GM18867 (cell line): ENCODE results near the gene STIL.
"Not testable (repeated sequence)": the region's sequence is repeated elsewhere in the genome, so short reads cannot be mapped to it uniquely, and the experiment has no call there.

ENCODE experiments used
- ATAC-seq: cut with Tn5 transposase; IDR thresholded peaks from one replicate; pipeline ENCODE4 v1.9.1; 2021; ENCODE audit warnings: mild to moderate bottlenecking, moderate library complexity; ENCODE audit not compliant: unreplicated experiment

STIL gene

DNA sequence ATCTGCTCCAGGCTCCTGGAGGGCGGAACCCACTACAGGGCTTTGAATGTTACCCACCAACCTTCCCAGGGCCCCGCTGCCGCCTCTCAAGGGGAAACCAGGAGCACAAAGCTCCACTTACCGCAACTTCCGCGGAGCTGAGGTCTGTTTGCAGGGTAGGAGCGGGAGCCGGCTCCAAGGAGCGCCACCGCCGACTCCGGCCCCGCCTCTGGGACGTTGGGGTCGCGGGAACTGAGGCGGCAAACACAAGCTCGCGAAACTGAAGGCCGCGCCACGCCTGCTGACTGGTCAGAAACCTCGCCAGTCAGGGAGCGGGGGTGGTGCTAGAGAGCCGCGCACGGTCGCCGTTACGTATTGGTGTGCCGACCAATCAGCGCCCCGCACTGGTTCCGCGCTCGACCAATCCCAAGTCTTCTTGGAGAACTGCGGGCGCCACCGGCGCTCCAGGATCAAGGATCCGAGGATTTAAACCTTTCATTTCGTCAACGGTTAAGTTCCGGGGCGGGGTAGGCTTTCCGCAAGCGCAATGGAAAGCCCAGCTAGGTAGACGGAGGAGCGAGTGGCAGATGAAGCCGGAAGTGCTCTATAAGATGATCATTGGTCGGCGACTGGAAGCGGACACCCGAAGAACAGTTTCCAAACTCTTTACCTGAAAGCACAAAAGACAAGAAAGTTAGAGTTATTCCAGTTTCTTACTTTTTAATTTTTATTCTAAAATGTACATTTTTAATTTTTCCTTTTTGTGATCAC is at the start of gene STIL:
STIL (minus strand) TSS at position 233 of the 750 bp plus-strand sequence. CDS start 3,828 bp downstream, outside the sequence.
- peak; percentile 96 for ATAC-seq

DNA sequence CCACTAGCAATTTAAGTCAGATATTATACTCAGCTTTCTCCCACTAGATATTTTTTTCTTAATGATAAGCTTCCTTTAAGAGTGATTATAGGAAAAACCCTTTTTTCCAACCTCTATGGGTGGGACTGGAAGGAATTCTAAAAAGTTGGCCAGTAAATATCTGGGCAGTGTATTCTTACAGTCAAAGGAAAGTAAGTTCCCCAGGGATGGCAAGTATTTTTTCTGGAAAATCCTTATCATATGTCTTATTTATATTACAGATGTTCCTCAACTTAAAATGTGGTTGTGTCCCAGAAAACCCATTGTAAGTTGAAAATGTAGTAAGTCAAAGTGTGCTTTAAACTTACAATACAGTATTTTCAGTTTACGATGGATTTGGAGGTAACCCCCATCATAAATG is 48.9 kb upstream of the STIL start:
- no peak for ATAC-seq

DNA sequence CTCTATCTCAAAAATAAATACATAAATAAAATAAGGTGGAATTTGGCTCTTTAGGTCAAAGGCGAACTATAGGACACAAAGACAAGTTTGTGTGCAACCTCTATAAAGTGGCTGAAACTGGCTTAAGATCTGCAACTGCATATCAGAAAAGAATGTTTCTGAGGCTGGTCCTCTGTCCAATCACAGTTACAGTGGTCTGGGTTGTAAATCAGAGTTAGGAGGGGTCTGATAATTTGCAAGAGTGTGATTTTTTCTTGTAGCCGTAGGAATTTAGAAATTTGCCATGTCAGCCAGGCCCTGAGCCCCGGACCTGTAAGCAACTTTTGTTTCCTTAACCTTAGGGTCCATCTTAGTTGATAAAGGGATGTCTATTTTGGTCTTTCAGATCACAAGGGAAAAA is 47.4 kb upstream of the STIL start:
- no peak for ATAC-seq

DNA sequence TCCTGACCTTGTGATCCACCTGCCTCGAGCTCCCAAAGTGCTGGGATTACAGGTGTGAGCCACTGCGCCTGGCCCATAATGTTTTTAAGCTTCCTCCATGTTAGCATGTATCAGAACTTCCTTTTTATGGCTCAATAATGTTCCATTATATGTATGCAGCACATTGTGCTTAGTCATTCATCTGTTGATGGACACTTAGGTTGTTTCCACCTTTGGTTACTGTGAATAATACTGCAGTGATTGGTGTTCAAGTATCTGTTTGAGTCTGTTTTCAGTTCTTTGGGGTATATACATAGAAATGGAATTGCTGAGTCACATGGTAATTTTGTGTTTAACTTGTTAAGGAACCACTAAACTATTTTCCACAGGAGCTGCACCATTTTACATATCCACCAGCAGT is 37.4 kb upstream of the STIL start:
- peak; percentile 84 for ATAC-seq

DNA sequence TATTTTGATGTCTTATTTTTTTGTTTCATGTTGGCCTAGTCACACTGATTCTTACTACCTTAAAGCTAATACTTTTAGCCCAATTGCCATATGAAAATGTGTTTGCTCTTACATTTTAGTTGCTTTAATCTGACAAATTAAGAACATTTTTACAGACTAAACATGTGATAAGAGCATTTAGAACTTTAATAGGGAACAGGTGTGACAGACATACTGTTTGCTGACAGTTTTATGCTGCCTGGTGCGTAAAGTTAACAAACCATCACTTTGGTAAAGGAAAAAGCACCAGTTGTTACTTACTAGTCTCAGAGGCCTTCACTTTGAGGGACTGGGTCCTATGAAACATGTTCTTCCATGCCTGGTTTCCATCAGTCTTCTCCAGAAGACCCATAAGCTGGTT is 34.3 kb upstream of the STIL start:
- no peak for ATAC-seq

DNA sequence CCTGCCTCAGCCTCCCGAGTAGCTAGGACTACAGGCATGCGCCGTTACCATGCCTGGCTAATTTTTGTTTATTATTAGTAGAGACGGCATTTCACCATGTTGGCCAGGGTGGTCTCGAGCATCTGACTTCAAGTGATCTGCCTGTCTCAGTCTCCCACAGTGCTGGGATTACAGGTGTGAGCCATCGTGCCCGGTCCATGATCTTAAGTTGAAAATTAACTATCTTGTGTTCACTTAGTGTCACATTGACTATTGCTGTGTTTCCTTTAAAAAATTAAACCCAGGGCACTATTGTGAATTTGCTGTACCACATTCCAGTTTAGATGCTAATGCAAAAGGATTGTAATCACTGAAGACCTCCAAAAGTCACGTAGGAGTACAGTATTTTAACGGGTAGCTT is 33.8 kb upstream of the STIL start:
- no peak for ATAC-seq

DNA sequence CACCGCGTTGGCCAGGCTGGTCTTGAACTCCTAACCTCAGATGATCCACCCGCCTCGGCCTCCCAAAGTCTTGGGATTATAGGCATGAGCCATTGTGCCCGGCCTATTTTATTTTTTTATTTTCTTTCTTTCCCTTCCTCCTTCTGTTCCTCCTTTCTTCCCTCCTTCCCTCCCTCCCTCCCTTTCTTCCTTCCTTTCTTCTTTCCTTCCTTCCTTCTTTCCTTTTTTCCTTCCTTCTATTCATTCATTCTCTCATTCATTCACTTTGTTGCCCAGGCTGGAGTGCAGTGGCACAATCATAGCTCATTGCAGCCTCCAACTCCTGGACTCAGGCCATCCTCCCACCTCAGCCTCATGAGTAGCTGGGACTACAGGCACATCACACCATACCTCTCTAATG is 33.0 kb upstream of the STIL start:
- ATAC-seq = not testable (repeated sequence)

DNA sequence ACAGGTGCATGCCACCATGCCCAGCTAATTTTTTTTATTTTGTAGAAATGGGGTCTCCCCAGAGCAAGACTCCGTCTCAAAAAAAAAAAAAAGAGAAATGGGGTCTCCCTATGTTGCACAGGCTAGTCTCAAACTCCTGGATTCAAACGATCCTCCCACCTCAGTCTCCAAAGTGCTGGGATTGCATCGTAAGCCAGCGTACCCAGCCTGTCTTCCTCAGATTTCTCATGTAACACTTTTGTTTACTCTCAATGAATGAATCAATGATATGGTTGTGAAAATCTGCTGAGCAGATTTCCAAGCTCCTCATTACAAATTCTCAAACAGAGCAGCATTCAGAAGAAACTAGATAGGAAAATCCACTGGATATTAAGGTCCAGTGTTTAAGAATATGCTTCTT is 26.3 kb upstream of the STIL start:
- no peak for ATAC-seq

DNA sequence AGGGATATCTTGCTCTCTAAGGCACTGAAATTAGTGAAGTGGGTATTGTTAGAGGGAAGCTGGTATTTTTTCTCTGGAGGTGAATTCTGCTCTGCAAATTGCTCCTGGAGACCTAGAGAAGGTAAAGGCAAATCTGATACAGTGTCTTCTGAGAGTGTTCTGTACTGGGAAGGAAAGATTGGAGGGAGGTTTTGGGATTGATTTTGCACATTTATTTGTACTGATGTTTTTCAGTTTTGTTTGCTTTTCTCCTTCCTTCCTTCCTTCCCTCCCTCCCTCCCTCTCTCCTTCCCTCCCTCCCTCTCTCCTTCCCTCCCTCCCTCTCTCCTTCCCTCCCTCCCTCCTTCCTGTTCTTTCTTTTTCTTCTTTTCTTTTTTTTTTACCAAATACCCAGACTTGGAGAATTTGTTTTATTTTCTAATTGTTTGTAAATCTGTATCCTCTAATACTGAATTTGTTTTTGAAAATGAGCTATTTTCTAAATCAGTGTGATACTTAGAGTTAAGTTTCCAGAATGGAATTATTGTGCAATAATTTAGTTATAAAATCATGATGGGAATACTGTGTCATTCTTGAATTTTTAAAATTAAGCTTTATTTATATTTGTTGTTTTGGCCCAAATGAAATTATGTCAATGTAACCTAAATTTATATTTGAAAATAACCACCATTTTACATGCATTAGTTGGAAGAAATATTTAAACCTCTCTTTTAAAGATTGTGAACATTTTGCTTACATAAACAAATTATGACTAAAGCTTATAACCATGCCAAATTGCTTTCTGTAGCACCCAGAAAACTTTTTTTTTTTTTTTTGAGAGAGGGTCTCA is 24.5 kb upstream of the STIL start:
- ATAC-seq = no peak

DNA sequence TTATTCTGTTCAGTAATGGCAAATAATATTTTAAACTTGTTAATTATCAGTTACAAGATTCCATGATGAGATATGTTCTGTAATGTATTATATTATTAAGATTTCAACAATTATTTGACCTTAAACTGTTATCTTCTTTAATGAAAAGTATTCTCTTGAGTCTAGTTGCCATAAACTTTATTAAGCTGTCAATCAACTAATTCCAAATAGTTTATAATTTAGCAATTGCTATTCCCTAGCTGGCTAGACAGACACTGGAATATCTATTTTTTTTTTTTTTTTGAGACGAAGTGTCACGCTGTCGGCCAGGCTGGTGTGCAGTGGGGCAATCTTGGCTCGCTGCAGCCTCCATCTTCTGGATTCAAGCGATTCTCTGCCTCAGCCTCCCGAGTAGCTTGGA is 23.4 kb upstream of the STIL start:
- no peak for ATAC-seq

DNA sequence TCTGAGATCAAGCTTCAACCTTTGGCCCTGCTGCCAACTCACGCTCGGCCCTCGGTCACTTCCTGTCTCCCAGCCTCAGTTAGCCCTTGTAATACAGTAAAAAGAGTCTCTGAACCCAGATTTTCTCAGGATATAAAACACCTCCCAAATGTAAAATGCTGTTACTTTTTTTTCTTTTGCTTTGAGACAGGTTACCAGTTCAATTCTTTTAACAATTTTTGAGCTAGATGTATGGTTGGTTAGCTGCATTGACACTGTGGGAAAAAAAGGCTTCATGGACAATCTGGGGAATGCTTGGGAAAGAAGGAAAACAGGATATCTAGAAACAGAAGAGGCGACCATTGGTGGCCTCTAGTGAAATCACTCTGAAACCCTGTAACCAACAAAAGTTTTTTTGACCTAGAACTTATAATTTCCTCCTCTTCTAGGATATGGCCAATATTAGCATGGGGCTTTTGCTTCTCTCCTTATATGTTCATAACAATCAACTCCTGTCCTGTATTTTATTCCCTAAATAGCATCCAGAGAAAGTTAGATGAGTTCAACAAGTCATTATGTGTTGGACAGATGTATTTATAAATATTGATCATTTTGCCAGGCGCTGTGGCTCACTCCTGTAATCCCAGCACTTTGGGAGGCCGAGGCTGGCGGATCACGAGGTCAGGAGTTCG is 21.0 kb upstream of the STIL start:
- ATAC-seq = no peak

DNA sequence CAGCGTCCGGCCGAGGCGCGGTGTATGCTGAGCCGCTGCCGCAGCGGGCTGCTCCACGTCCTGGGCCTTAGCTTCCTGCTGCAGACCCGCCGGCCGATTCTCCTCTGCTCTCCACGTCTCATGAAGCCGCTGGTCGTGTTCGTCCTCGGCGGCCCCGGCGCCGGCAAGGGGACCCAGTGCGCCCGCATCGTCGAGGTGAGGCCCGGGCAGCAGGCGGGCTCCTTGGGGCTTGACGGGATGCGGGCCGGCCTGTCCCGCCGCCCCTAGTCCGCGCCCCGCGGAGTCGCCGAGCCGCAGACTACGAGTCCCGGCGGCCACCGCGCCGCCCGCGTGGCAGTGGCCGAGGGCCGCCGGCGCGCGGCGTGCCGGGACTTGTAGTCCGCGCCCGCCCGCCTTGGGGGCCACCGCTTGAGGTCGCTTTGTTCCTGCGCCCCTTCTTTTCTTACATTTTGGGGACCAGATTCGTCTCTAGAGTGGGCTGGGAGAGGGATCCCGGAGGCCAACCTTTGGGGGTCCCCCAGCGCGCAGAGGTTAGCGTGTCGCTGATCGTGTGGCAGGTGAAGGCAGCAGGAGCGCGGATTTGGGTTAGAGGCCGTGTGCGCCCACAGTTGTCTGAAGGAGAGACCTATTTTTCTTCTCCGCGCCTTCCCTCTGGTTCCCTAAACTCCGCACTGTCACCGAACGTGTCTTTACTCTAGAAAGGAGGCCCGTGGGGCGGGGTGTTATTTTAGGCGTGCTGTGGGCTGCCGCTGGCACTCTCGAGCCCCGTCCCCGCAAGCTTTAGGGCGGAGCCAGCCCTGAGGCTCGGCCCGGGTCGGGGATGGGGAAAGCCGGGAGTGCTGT is 20.2 kb upstream of the STIL start:
- peak; percentile 85 for ATAC-seq

DNA sequence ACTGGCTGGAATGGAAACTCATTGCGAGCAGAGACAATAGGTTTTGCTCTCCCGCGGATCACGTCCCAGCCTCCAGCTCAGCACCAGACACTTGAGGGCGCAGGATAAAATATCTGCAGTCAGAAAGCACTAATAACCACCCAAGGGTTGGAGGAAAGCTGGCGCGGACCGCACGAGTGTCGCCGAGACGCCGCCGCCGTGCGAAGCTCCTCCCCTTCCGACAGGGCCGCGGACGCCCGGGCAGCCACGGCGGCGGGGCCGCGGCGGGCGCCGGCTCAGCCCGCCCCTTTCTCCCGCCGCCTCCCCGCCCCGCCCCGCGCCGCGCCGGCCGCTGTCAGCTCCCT is 19.6 kb upstream of the STIL start, which contains the start of gene CMPK1:
CMPK1 (plus strand) TSS at position 213 of the 344 bp plus-strand sequence. CDS start 156 bp downstream, outside the sequence.
- ATAC-seq = peak; percentile 82

DNA sequence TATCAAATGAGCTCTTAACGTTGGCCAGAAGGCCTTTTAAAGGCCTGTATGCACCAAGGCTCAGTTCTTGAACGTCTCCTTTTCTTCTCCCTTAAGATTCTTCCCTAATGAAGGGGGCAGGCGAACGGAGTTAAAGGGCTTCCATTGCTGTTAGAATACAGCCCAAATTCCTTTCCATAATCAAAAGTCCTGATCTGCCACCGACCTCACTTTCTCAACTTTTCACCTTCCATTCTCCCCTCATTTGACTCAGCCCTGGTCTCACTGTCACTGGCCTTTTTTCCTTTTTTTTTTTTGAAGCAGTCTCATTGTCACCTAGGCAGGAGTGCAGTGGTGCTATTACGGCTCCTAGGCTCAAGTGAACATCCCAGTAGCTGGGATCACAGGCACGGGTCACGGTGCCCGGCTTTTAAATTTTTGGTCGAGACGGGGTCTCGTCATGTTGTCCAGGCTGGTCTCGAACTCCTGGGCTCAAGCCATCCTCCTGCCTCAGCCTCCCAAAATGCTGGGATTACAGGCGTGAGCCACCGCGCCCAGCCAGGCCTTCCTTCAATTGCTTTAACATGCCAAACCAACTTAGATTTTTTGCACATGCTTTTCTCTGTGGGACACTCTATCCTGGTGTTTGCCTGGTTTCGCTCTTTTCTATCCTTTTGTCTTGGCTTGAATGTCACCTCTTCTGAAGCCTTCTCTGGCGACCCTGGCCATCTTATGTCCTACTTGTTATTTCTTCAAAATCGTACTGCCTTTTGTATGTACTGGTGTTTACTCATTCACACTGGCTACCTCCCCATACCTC is 19.0 kb upstream of the STIL start:
- no peak for ATAC-seq

DNA sequence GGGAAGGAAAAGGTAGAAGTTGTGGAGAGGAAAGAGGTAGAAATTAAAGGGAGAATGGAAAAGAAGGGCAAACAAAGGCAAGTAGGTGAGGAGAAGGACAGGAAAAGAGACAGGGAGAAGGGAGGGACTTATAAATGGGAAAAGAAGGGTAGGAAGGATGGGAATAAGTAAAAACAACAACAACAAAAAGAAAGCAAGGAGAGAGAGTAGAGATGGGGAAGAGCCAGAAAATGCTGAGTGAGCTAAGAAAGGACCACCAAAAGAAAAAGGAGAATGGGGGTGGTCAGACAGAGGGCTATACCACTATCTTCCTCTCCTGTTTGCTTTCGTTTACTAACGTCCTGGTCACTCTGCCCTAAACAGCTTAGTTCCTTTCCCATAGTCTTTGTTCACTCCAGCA is 17.9 kb upstream of the STIL start:
- no peak for ATAC-seq

DNA sequence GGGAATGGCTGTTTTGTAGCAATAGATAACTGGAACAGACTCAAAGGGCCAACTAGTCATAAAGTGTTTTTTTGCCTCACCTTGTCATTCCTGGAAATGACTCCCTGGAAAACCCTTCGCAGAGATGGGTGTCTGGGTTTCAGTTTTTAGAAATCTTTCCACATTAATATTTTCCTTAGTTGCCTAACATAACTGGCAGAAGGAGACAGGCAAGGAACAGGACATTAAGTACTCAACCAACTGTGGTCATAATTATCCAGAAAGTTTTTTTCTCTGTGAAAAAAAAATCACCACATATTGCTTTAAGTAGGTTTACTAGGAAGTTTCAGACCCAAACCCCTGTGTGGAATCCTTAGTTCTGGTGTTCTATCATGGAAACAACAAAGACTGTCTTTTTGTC is 16.3 kb upstream of the STIL start:
- ATAC-seq = no peak

DNA sequence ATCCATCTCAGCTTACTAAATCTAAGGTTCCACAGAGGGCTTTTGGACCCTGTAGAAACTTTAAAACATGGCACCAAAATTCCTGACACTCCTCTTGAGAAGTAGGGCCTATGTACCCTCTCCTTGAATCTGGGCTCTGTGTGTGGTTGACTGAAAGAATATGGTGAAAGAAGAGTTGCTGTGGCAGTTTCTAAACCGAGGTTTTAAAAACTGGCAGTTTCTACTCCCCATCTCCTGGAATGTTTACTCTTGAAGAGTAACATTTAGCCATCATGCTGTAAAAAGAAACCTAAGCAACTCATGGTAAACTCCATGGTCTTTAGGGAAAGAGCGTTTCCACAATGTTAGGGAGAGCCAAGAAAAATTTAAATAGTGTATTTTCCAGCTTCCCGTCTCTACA is 15.0 kb upstream of the STIL start:
- ATAC-seq = no peak

DNA sequence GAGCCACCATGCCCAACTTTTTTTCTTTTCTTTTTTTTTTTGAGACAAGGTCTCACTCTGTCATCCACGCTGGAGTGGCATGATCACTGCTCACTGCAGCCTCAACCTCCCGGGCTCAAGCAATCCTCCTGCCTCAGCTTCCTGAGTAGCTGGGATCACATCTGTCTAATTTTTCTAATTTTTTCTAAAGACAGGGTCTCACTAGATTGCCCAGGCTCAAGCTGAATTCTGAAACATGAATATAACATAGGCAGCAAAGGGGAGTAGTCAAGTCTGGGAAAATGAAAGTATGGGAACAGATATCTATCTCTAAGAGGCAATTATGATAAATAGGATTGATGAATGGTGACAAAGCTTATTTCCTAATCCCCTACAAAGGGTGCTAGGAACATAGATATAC is 12.3 kb upstream of the STIL start:
- no peak for ATAC-seq

DNA sequence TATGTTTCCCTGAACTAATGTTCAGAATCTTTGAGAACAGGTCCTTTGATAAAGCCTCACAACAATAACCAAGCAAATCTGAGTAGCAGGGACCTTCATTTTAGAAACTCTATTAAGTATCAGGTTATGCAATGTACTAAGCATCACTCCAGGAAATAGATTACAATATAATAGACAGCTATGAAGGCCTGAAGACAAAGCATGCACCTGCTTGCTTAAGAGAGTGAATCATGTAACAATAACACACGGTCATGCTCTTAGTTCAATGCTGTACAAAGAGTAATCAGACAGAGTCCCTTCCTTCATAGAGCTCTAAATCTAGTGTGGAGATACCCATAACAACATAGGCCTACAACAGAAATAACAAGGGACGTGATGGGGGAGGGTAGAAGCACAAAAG is 11.6 kb upstream of the STIL start:
- ATAC-seq = no peak

DNA sequence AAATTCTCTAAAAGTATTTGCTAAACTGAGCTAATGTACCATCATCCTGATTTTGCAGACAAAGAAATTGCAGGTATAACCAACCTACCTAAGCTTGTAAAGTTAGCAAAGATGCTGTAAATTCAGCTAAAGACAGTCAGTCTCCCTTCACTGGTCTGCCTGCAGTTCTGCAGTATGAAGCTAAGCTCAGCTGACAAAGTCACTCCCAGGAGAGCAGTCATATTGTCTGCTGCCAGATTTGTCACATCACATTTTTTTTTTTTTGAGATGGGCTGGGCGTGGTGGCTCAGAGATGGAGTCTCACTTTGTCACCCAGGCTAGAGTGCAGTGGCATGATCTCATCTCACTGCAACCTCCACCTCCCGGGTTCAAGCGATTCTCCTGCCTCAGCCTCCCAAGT is 10.7 kb upstream of the STIL start:
- no peak for ATAC-seq
